Fibroblast of peridontal ligament (primary cell): ENCODE results near the gene NCK1.
A peak's percentile ranks its signal among the peaks of the same experiment; 100 is the strongest.
"Not testable (repeated sequence)": the region's sequence is repeated elsewhere in the genome, so short reads cannot be mapped to it uniquely, and the experiment has no call there.

Experiments used
- DNase-seq: peaks from one replicate; pipeline ENCODE4 v3.0.0-alpha.2; 2010; ENCODE audit errors: extremely low read depth

Gene NCK1

DNA sequence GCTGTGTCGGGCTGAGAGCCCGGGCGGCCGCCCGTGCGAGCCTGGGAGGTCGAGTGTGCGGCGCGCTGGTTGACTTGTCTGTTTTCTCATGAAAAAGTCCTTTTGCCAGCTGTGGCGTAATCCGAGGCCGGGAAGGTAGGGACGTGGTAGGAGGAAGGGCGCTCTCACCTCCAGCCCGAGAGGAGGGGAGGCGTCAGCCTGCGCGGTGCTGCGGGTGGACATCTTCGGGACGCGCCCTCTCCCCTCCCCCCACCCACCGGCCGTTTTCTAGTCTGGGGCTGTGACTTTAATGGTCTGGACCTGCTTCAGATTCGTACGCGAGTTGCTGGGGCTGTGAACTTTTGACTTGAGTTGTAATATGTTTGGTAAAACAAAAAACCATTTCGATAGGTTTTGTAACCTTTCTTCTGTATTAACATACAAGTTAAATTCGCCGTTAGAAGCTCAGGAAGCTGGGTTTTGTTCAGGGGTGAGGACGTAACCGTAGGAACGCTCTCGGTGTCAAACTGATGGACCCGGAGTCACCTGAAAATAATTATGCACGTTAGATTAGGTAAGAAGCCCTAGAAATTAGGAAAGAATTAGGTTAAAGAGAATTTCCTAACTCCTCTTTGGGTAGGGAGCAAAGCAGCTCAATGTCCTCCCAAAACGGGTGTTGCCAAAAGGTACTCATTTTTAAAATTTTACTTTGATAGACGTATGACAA is 762 bp downstream of the NCK1 start:
- peak; percentile 42 for DNase-seq

DNA sequence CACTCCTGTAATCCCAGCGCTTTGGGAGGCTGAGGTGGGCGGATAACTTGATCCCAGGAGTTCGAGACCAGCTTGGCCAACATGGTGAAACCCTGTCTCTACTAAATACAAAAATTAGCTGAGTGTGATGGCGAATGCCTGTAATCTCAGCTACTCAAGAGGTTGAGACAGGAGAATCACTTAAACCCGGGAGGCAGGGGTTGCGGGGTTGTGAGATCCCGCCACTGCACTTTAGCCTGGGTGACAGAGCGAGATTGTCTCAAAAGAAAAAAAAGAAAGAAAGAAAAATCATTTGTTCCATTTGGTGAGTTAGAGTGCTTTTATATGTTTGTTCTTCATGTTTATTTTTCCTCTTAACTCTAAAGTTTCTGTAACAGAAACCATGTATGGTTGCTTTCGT is 7.3 kb downstream of the NCK1 start:
- DNase-seq = no peak

DNA sequence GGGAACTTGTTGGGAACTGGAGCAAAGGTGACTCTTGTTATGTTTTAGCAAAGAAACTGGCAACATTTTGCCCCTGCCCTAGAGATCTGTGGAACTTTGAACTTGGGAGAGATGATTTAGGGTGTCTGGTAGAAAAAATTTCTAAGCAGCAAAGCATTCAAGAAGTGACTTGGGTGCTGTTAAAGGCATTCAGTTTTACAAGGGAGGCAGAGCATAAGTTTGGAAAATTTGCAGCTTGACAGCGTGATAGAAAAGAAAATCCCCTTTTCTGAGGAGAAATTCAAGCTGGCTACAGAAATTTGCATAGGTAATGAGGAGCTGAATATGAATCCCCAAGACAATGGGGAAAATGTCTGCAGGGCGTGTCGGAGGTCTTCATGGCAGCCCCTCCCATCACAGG is 10.2 kb downstream of the NCK1 start:
- DNase-seq = not testable (repeated sequence)

- not testable (repeated sequence) for DNase-seq
These were observed 17.5 kb downstream of the NCK1 start for GRCh38 chr3:136879510-136879909.

- no peak for DNase-seq
These were observed 20.6 kb downstream of the NCK1 start for GRCh38 chr3:136882571-136882970.

GRCh38 chr3:136883967-136884720 is 22.1 kb downstream of the NCK1 start:
- no peak for DNase-seq

- no peak for DNase-seq
These were observed 23.6 kb downstream of the NCK1 start for GRCh38 chr3:136885357-136886213.

GRCh38 chr3:136889947-136890346 is 27.9 kb downstream of the NCK1 start:
- no peak for DNase-seq

DNA sequence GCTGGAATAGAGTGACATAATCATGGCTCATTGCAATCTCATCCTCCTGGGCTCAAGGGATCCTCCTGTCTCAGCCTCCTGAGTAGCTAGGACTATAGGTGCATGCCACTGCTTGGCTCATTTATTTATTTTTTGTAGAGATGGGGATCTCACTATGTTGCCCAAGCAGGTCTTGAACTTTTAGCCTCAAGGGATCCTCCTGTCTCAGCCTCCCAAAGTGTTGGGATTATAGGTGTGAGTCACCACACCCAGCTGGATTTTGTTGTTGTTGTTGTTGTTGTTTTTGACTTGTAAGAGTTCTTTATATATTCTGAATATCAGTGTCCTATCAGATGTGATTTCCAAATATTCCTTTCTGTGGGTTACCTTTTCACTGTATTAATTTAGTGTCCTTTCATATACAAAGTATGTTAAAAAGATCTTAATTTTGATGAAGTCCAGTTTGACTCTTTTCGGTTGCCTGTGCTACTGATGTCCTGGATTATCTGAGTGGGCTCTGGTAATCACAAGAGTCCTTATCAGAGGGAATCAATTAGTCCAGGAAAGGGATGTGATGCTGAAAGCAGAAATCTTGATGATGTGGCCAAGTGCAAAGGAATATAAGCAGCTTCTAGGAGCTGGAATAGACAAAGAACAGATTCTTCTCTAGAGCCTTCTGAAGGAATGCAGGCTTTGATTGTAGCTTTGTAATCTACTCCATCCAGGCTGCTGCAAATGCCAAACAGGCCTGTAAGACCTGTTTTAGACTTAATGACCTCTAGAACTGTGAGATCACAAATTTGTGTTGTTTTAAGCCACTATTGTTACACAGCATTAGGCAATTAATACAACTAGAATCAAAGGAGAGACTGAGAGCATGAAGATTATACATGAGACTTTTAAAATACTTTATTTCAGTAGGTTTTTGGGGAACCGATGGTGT is 30.2 kb downstream of the NCK1 start:
- no peak for DNase-seq

DNA sequence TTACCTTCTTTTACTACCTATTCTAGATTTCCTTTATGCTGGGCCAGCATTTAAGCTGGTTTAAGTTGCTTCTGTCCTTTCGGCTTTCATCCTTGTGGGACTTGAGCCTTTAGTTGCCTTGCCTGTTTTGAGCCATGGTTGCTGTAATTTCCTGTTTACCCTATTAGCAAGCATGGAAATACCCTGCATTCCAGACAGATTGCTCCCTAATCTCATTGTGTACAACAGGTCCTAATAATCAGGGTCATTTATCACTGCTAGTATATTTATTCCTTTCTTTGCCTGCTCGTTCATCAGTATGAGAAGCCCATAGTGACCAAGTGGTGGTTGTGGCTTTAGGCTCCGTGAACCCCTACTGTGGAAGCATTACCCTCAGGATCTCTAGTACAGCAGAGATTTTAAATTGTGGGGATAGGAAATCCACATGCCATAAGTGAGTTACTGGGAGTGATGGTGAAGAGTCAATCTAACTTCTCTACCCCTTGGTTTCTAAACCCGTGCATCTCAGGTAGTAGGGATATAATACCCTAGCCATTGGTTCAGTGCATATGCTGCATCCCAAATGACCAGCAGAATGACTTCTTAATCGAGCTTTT is 31.9 kb downstream of the NCK1 start:
- DNase-seq = no peak

DNA sequence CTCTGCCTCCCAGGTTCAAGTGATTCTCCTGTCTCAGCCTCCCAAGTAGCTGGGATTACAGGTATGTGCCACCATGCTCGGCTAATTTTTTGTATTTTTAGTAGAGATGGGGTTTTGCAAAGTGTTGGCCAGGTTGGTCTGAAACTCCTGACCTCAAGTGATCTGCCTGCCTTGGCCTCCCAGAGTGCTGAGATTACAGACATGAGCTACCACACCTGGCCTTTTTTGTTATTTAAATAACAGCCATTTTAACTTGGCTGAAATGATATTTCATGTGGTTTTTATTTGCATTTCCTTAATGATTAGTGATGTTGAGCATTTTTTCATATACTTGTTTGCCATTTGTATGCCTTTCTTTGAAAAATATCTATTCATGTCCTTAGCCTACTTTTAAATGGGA is 35.2 kb downstream of the NCK1 start:
- DNase-seq = not testable (repeated sequence)

DNA sequence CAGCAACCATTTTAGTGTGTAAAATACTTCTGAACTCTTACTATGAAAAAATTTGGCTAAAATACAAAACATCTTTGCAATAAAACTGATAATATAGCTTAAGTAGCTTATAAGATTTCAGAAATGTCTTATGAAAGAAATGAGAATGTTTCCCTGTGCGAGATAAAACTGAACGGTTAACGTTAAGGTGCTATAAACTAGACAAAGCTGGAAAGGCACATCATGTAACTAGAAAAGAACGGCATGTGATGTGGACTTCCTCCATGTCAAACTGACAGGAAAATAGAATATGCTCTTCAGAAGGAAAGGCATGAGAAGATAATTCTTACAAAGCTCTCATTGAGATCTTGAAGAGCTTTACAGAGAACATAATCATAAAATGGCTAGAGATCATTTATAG is 36.5 kb downstream of the NCK1 start:
- DNase-seq = no peak

DNA sequence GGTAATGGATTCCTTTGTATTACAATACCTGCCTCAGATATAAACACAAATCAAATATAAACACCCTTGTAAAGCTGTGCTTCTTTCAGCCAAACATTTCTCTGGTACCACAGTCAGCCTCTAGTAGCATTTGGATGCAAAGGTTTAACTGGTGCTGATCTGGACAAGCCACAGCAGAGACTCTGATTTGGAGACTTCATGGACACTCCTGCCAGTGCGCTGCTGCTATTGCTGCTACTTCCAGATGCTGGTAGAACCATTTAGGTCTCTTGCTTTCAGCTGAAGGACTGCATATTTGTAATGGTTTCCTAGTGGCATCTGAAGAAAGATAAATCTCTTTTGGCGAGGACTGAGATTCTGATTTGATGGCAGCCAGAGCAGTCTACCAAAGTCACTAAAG is 36.9 kb downstream of the NCK1 start:
- DNase-seq = no peak

DNA sequence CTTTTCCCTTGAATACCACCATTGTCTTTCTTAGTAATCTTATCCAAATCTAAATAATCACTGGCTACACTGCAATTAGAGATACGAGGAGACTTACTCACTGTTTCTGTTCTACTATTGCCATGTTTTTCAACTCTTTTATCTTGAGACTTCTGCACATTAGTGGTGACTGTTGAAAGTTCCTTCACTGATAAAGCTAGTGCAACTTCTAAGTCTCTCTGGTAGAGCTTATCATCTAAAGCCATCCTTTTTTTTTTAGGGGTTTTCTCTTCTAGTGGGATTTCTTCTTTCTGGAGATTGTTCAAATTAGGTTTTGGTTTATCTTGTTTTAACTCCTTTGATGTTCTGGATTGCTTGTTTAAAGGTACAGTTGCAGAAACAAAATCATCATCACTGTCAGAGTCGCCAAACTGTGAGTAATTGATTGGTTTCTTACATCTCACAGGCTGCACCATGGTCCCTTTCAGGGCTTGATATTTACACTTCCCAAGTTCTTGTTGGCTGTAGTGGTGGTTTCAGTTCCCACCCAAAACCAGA is 37.7 kb downstream of the NCK1 start:
- DNase-seq = no peak

DNA sequence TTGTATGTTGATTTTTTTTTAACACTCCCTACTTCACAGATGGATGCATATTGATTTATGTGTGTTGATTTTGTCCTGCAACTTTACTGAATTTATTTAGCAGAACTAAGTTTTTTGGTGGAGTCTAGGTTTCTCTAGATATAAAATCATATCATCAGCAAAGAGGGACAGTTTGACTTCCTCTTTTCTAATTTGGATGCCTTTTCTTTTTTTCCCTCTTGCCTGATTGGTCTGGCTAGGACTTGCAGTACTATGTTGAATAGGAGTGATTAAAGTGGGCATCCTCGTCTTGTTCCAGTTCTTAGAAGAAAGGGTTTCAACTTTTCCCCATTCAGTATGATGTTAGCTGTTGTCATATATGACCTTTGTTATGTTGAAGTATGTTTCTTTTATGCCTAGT is 38.7 kb downstream of the NCK1 start:
- not testable (repeated sequence) for DNase-seq

DNA sequence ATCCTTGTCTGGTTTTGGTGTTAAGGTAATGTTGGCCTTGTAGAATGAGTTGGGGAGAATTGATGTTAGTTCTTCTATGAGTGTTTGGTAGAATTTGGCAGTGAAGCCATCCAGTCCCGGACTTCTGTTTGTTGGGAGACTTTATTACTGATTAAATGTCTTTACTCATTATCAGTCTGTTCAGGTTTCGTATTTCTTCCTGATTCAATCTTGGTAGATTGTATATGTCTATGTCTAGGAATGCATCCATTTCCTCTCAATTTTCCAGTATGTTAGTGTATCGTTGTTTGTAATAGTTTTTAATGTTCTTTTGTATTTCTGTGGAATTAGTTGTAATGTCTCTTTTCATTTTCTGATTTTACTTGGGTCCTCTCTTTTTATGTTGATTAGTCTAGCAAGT is 39.4 kb downstream of the NCK1 start:
- DNase-seq = no peak

GRCh38 chr3:136902530-136902929 is 40.5 kb downstream of the NCK1 start:
- not testable (repeated sequence) for DNase-seq

GRCh38 chr3:136903899-136904298 is 41.9 kb downstream of the NCK1 start:
- DNase-seq = no peak

GRCh38 chr3:136904746-136905145 is 42.7 kb downstream of the NCK1 start:
- DNase-seq = no peak

GRCh38 chr3:136905549-136905948 is 43.5 kb downstream of the NCK1 start:
- no peak for DNase-seq

GRCh38 chr3:136906725-136907124 is 44.7 kb downstream of the NCK1 start:
- no peak for DNase-seq
